Measurements from ENCODE around the gene SYT2. TPM values are rescaled to one million over a fixed set of nuclear protein-coding genes. Genes with fewer than 3 reads are reported as not detected.

SYT2 gene
- total and polyA plus RNA-seq, 9 of the 15 experiments (the other 6 are each of a cell fraction or from before 2014, with no cell fraction given), result not detected

DNA sequence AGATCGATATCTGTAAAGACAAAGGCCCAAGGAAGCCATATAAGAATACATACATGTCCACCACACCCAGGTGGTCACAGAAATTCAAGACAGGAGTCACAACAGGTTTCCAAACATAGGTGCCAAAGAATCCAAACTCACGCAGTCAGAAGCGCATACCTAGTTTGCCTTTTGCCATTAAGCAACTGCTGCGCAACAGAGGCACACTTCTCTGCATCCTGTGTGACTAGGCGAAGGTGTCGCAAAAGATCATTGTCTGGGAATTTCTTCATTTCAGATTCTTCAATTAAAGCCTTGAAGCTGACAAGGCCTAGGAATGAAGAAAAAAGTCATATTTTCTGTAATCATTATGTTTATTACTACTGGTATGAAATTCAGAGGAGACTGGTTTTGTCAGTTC, 32.2 kb upstream of the SYT2 start (continued):
- TF ChIP-seq, protein P1, sequence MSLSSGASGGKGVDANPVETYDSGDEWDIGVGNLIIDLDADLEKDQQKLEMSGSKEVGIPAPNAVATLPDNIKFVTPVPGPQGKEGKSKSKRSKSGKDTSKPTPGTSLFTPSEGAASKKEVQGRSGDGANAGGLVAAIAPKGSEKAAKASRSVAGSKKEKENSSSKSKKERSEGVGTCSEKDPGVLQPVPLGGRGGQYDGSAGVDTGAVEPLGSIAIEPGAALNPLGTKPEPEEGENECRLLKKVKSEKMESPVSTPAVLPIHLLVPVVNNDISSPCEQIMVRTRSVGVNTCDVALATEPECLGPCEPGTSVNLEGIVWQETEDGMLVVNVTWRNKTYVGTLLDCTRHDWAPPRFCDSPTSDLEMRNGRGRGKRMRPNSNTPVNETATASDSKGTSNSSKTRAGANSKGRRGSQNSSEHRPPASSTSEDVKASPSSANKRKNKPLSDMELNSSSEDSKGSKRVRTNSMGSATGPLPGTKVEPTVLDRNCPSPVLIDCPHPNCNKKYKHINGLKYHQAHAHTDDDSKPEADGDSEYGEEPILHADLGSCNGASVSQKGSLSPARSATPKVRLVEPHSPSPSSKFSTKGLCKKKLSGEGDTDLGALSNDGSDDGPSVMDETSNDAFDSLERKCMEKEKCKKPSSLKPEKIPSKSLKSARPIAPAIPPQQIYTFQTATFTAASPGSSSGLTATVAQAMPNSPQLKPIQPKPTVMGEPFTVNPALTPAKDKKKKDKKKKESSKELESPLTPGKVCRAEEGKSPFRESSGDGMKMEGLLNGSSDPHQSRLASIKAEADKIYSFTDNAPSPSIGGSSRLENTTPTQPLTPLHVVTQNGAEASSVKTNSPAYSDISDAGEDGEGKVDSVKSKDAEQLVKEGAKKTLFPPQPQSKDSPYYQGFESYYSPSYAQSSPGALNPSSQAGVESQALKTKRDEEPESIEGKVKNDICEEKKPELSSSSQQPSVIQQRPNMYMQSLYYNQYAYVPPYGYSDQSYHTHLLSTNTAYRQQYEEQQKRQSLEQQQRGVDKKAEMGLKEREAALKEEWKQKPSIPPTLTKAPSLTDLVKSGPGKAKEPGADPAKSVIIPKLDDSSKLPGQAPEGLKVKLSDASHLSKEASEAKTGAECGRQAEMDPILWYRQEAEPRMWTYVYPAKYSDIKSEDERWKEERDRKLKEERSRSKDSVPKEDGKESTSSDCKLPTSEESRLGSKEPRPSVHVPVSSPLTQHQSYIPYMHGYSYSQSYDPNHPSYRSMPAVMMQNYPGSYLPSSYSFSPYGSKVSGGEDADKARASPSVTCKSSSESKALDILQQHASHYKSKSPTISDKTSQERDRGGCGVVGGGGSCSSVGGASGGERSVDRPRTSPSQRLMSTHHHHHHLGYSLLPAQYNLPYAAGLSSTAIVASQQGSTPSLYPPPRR (CRISPR knock-in tag; IDR thresholded peaks at IDR 0.05; ENCODE audit: borderline replicate concordance), result no peak
- no peak for TF ChIP-seq ZNF766 (CRISPR knock-in tag; conservative IDR thresholded peaks at IDR 0.05)
- no peak for TF ChIP-seq ARID4B (CRISPR knock-in tag; IDR thresholded peaks at IDR 0.05)
- TF ChIP-seq, protein P2, sequence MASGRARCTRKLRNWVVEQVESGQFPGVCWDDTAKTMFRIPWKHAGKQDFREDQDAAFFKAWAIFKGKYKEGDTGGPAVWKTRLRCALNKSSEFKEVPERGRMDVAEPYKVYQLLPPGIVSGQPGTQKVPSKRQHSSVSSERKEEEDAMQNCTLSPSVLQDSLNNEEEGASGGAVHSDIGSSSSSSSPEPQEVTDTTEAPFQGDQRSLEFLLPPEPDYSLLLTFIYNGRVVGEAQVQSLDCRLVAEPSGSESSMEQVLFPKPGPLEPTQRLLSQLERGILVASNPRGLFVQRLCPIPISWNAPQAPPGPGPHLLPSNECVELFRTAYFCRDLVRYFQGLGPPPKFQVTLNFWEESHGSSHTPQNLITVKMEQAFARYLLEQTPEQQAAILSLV (tag; IDR thresholded peaks at IDR 0.05), result no peak
